ENCODE results near the gene PIGK.

GRCh38 chr1:77096496-77097255, 122.6 kb downstream of the PIGK start:
- TF ChIP-seq CTCF (IDR thresholded peaks at IDR 0.05; ENCODE audit: borderline replicate concordance, extremely low read depth, low read length, poor library complexity, severe bottlenecking) (no peak), EZH2 (IDR thresholded peaks at IDR 0.05; ENCODE audit: borderline replicate concordance, low read depth, low read length, severe bottlenecking) (no peak)
